Fibroblast of the aortic adventitia (primary cell): ENCODE data around the gene PODN. TPM values are rescaled to one million over a fixed set of nuclear protein-coding genes. Genes with fewer than 3 reads are reported as not detected.

Experiments used
- DNase-seq: peaks from one replicate; pipeline ENCODE4 v3.0.0-alpha.2; 2010; ENCODE audit warnings: low read depth
- H3K4me3 ChIP-seq: 2 replicates; pipeline ENCODE4 v1.5.1; 2011; ENCODE audit warnings: low read depth, mild to moderate bottlenecking, control low read depth, low read length, moderate library complexity
- CTCF ChIP-seq: IDR thresholded peaks from 2 replicates; pipeline ENCODE4 v1.5.1; 2011; ENCODE audit warnings: mild to moderate bottlenecking, low read length, control low read depth, inconsistent platforms; ENCODE audit not compliant: insufficient read depth
- total RNA-seq: library from RNA; depleted of rRNA; stranded (reverse); fragments of >200 nt; gene quantifications from 2 replicates; pipeline ENCODE4 v1.2.3, GENCODE V29; 2012; ENCODE audit warnings: low replicate concordance

The PODN gene
- total RNA-seq, 1 donor = 47.5 TPM

DNA sequence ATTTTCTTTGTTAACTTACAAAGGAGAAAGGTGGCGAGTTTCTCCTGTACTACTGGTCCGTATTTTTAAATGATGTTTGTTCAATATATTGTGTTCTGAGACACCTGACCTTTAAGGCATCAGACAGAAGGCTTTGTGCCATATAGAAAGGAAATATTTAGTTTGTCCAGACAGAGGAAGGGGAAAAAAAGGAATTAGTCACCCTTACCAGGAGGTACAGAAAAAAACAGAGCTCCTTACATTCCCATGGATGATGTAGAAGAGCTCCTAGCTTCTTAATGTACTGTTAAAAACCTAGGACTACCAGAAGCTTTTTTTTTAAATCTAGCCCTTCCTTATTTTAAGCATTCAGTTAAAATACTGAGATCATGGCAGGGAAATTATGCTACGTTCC is 12.4 kb upstream of the PODN start:
- peak; percentile 32 for DNase-seq
- no peak for TF ChIP-seq CTCF
- H3K4me3 ChIP-seq = no peak overlapping the region

DNA sequence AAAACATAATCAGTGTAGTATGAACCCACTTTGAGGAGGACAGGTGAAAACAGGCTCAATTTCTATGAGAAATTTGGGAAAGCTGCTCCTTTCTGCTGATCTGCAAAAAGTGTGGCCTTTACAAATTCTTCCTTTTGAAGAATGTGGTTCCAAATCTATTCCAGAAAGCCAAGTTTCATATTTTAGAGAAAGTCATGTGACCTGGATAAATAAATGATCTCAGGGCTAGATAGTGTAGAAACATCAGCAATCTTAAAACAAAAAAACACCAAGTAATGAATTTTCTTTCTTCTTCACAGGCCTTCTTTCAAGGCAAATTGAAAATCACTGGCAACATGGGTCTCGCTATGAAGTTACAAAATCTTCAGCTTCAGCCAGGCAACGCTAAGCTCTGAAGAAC is 11.7 kb upstream of the PODN start:
- no peak overlapping the region for H3K4me3 ChIP-seq
- no peak for TF ChIP-seq CTCF
- DNase-seq = peak; percentile 48

DNA sequence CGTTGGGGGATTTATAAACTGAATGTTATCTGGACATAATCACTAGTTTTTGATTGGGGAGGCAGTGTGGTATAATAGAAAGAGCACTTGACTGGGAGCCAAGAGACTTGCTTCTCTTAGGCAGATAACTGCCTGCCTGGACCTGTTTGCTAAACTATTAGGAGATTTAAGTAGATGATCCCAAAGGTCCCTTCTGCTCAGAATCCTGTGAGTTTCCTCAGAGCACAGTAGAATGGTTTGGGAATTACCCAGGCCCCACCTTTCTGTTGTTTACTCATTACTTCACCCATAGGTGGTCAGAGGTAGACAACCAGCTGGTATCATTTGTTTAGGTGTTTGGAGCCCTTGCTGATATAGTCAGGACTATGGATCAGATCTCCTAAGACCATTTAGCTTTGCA is 10.3 kb upstream of the PODN start:
- no peak overlapping the region for H3K4me3 ChIP-seq
- no peak for DNase-seq
- TF ChIP-seq CTCF = no peak

GRCh38 chr1:53057127-53057526 is 4.9 kb upstream of the PODN start:
- TF ChIP-seq CTCF = no peak
- DNase-seq = peak; percentile 88

GRCh38 chr1:53060579-53060978 is 1.4 kb upstream of the PODN start:
- no peak overlapping the region for H3K4me3 ChIP-seq
- no peak for TF ChIP-seq CTCF
- peak; percentile 87 for DNase-seq

More at GRCh38 chr1:53057127-53057526, 4.9 kb upstream of the PODN start:
- H3K4me3 ChIP-seq = no peak overlapping the region

- H3K4me3 ChIP-seq = peak overlapping the region; percentile 81
- peak; percentile 67 for DNase-seq
These were observed 722 bp upstream of the PODN start for GRCh38 chr1:53061123-53061858.

More at GRCh38 chr1:53061123-53061858, 722 bp upstream of the PODN start:
- TF ChIP-seq CTCF = no peak
